Measurements from ENCODE around the gene SORL1. TPM values are rescaled to one million over a fixed set of nuclear protein-coding genes. Genes with fewer than 3 reads are reported as not detected.

Gene SORL1
- total and polyA plus RNA-seq, 2 of the 13 experiments (the other 11 are each of a cell fraction or from before 2014, with no cell fraction given): 21.3 to 148 TPM

DNA sequence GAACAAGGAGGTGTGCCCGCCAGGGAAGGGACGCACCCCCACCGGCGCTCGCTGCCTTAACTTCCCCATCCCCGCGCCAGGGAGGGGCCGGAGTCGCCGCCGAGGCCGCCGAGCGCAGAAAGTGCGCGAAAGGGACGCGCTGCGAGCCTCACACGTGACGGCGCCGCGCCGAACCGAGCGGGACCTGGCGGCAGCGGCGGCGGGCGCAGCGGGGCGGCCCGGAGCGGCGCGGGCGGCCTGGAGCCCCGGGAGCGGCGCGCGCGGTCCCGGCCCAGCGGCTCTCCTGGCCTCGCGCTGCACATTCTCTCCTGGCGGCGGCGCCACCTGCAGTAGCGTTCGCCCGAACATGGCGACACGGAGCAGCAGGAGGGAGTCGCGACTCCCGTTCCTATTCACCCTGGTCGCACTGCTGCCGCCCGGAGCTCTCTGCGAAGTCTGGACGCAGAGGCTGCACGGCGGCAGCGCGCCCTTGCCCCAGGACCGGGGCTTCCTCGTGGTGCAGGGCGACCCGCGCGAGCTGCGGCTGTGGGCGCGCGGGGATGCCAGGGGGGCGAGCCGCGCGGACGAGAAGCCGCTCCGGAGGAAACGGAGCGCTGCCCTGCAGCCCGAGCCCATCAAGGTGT, at the start of gene SORL1 (continued):
- TF ChIP-seq EHMT2 (IDR thresholded peaks at IDR 0.05; ENCODE audit: borderline replicate concordance, low read depth, low read length) (no peak), ZFP36 (IDR thresholded peaks at IDR 0.05; ENCODE audit: borderline replicate concordance, low read depth, low read length, partially characterized antibody) (no peak), NFYB (CRISPR knock-in tag; IDR thresholded peaks at IDR 0.05) (no peak), ZNF121 (CRISPR knock-in tag; IDR thresholded peaks at IDR 0.05) (0 out of 2 replicates have a peak, but pooled peaks have one; percentile 33), TSC22D2 (CRISPR knock-in tag; IDR thresholded peaks at IDR 0.05; ENCODE audit: borderline replicate concordance) (no peak), FOXK2 (IDR thresholded peaks at IDR 0.05) (no peak), SP4 (CRISPR knock-in tag; IDR thresholded peaks at IDR 0.05) (no peak), SRF (IDR thresholded peaks at IDR 0.05; ENCODE audit: low read depth, low read length) (no peak), ZNF441 (CRISPR knock-in tag; IDR thresholded peaks at IDR 0.05; ENCODE audit: borderline replicate concordance) (no peak), KDM2A (CRISPR knock-in tag; IDR thresholded peaks at IDR 0.05; ENCODE audit: borderline replicate concordance, low read depth) (peak; percentile 90; the same call in 1 of the 2 replicates), MIXL1 (CRISPR knock-in tag; IDR thresholded peaks at IDR 0.05) (no peak), SP2 (CRISPR knock-in tag; IDR thresholded peaks at IDR 0.05) (no peak), ZNF431 (CRISPR knock-in tag; IDR thresholded peaks at IDR 0.05; ENCODE audit: borderline replicate concordance, low read depth) (no peak), ZNF660 (CRISPR knock-in tag; IDR thresholded peaks at IDR 0.05; ENCODE audit: borderline replicate concordance, low read depth) (no peak), ELF3 (CRISPR knock-in tag; IDR thresholded peaks at IDR 0.05) (0 out of 2 replicates have a peak, but pooled peaks have one; percentile 17), ZNF619 (CRISPR knock-in tag; IDR thresholded peaks at IDR 0.05) (no peak), HNRNPL (IDR thresholded peaks at IDR 0.05; ENCODE audit: low read depth, low read length) (no peak), ZNF44 (CRISPR knock-in tag; IDR thresholded peaks at IDR 0.05) (0 out of 2 replicates have a peak, but pooled peaks have one; percentile 13), MZF1 (CRISPR knock-in tag; IDR thresholded peaks at IDR 0.05; ENCODE audit: borderline replicate concordance) (no peak), SMYD3 (CRISPR knock-in tag; IDR thresholded peaks at IDR 0.05) (no peak)
- TF ChIP-seq, protein P1, sequence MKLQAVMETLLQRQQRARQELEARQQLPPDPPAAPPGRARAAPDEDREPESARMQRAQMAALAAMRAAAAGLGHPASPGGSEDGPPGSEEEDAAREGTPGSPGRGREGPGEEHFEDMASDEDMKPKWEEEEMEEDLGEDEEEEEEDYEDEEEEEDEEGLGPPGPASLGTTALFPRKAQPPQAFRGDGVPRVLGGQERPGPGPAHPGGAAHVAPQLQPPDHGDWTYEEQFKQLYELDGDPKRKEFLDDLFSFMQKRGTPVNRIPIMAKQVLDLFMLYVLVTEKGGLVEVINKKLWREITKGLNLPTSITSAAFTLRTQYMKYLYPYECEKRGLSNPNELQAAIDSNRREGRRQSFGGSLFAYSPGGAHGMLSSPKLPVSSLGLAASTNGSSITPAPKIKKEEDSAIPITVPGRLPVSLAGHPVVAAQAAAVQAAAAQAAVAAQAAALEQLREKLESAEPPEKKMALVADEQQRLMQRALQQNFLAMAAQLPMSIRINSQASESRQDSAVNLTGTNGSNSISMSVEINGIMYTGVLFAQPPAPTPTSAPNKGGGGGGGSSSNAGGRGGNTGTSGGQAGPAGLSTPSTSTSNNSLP (IDR thresholded peaks at IDR 0.05; ENCODE audit: low read depth, low read length): no peak
- TF ChIP-seq, protein P2, sequence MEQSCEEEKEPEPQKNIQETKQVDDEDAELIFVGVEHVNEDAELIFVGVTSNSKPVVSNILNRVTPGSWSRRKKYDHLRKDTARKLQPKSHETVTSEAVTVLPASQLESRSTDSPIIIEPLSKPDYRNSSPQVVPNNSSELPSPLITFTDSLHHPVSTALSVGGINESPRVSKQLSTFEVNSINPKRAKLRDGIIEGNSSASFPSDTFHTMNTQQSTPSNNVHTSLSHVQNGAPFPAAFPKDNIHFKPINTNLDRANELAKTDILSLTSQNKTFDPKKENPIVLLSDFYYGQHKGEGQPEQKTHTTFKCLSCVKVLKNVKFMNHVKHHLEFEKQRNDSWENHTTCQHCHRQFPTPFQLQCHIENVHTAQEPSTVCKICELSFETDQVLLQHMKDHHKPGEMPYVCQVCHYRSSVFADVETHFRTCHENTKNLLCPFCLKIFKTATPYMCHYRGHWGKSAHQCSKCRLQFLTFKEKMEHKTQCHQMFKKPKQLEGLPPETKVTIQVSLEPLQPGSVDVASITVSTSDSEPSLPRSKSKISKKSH (CRISPR knock-in tag; IDR thresholded peaks at IDR 0.05; ENCODE audit: borderline replicate concordance): no peak

Measured in HepG2 (cell line).